HepG2 (cell line): ENCODE results near the gene SQSTM1. TPM values are rescaled to one million over a fixed set of nuclear protein-coding genes. Genes with fewer than 3 reads are reported as not detected.

Experiments
- CERS6 ChIP-seq: sonication (generic); formaldehyde crosslinking; IDR thresholded peaks from 2 replicates; pipeline ENCODE4 v1.5.0; 2020; ENCODE audit warnings: missing genetic modification reagents
- ETV5 ChIP-seq: IDR thresholded peaks from 2 replicates; pipeline ENCODE4 v1.6.1; 2018; ENCODE audit warnings: missing biosample characterization, missing genetic modification reagents, inconsistent platforms, borderline replicate concordance
- GATA4 ChIP-seq: sonication (generic); IDR thresholded peaks from 2 replicates; pipeline ENCODE4 v1.6.1; 2016; ENCODE audit warnings: antibody characterized with exemption, low read depth, borderline replicate concordance
- KDM2A ChIP-seq: sonication (generic); formaldehyde crosslinking; IDR thresholded peaks from 2 replicates; pipeline ENCODE4 v1.4.0; 2020; ENCODE audit warnings: low read depth, missing genetic modification reagents, borderline replicate concordance
- KIAA2018 ChIP-seq: sonication (generic); formaldehyde crosslinking; IDR thresholded peaks from 2 replicates; pipeline ENCODE4 v1.5.0; 2020; ENCODE audit warnings: mild to moderate bottlenecking, missing genetic modification reagents, borderline replicate concordance
- LBX2 ChIP-seq: sonication (generic); formaldehyde crosslinking; IDR thresholded peaks from 2 replicates; pipeline ENCODE4 v1.5.0; 2020; ENCODE audit warnings: missing genetic modification reagents, mild to moderate bottlenecking, borderline replicate concordance
- NCOA2 ChIP-seq: sonication (generic); formaldehyde crosslinking; IDR thresholded peaks from 2 replicates; pipeline ENCODE4 v1.8.0; 2022; ENCODE audit warnings: inconsistent platforms
- U2AF1 ChIP-seq: fragments of 200-400 bp; formaldehyde crosslinking; optimal IDR thresholded peaks from 2 replicates; pipeline ENCODE3; 2017; ENCODE audit warnings: mild to moderate bottlenecking, low read depth, low read length
- ZC3H4 ChIP-seq: sonication (generic); formaldehyde crosslinking; IDR thresholded peaks from 2 replicates; pipeline ENCODE4 v1.4.0; 2020; ENCODE audit warnings: missing genetic modification reagents, borderline replicate concordance
- ZNF143 ChIP-seq: sonication (generic); formaldehyde crosslinking; IDR thresholded peaks from 2 replicates; pipeline ENCODE4 v1.4.0; 2020; ENCODE audit warnings: missing genetic modification reagents
- ZNF3 ChIP-seq: IDR thresholded peaks from 2 replicates; pipeline ENCODE4 v1.7.0; 2017; ENCODE audit warnings: inconsistent platforms
- ZNF34 ChIP-seq: sonication (generic); formaldehyde crosslinking; IDR thresholded peaks from 2 replicates; pipeline ENCODE4 v1.4.0; 2020; ENCODE audit warnings: mild to moderate bottlenecking, missing genetic modification reagents, borderline replicate concordance
- ZNF687 ChIP-seq: sonication (generic); formaldehyde crosslinking; IDR thresholded peaks from 2 replicates; pipeline ENCODE4 v1.5.1; 2020; ENCODE audit warnings: mild to moderate bottlenecking, missing genetic modification reagents, moderate library complexity
- ZNF773 ChIP-seq: sonication (generic); formaldehyde crosslinking; IDR thresholded peaks from 2 replicates; pipeline ENCODE4 v1.4.0; 2020; ENCODE audit warnings: missing genetic modification reagents, borderline replicate concordance
- polyA plus RNA-seq, 8 experiments: library from polyadenylated mRNA; depleted of rRNA in 3 of 8; stranded (reverse) in 7 of 8; unstranded in 1 of 8; fragments of >200 nt; fragmentation: Illumina TruSeq in 4 of 8; extraction: Trizol in 4 of 8; gene quantifications; 2 replicates each; pipeline versions ENCODE4 v1.2.1 to v1.2.3, GENCODE V29; 2011 to 2016; ENCODE audit warnings: low read depth in 4 of 8, missing spikeins in 1 of 8, mixed read lengths in 1 of 8; ENCODE audit not compliant: insufficient read depth in 1 of 8
- total RNA-seq, 5 experiments: library from RNA; depleted of rRNA; stranded (reverse); fragments of >200 nt; fragmentation: Illumina TruSeq; extraction: Trizol; gene quantifications; 2 replicates each; pipeline ENCODE4 v1.2.3, GENCODE V29; 2016; ENCODE audit warnings: low read depth in 1 of 5

Gene SQSTM1
- total and polyA plus RNA-seq, 2 of the 13 experiments (the other 11 are each of a cell fraction or from before 2014, with no cell fraction given) = 90.9 to 160 TPM

- no peak for TF ChIP-seq CERS6 (CRISPR knock-in tag)
- TF ChIP-seq ZC3H4 (CRISPR knock-in tag) = no peak
- 0 out of 2 replicates have a peak, but pooled peaks have one; percentile 16 for TF ChIP-seq ETV5 (CRISPR knock-in tag)
- TF ChIP-seq NCOA2 (CRISPR knock-in tag) = no peak
- TF ChIP-seq ZNF687 (CRISPR knock-in tag) = peak; percentile 59
- no peak for TF ChIP-seq U2AF1
- TF ChIP-seq KDM2A (CRISPR knock-in tag) = 0 out of 2 replicates have a peak, but pooled peaks have one; percentile 43
- no peak for TF ChIP-seq GATA4
- no peak for TF ChIP-seq ZNF773
- no peak for TF ChIP-seq ZNF3 (CRISPR knock-in tag)
- TF ChIP-seq ZNF34 (CRISPR knock-in tag) = no peak
- TF ChIP-seq KIAA2018 (CRISPR knock-in tag) = no peak
- no peak for TF ChIP-seq ZNF143 (CRISPR knock-in tag)
- no peak for TF ChIP-seq LBX2 (CRISPR knock-in tag)
Observed at GRCh38 chr5:179801304-179802206, 19.1 kb upstream of the SQSTM1 start (continued).
